Stomach (tissue), 4 donors: Measurements from ENCODE around the gene BPIFB3.

Source experiments
- CTCF ChIP-seq, 7 experiments: fragments of 450-650 bp in 4 of 7; fragments of 200-600 bp in 3 of 7; sonication (generic) in 3 of 7; IDR thresholded peaks; one replicate each; pipeline ENCODE4 v1.5.1; 2016 to 2019; ENCODE audit warnings: antibody characterized with exemption in 7 of 7, control low read depth in 2 of 7, mild to moderate bottlenecking in 1 of 7
- EP300 ChIP-seq: sonication (generic); formaldehyde crosslinking; IDR thresholded peaks from one replicate; pipeline ENCODE4 v1.6.1; 2017; ENCODE audit warnings: antibody characterized with exemption
- POLR2A ChIP-seq, 4 donors: fragments of 450-650 bp; IDR thresholded peaks; one replicate each; pipeline ENCODE4 v1.6.1; 2016; ENCODE audit warnings: antibody characterized with exemption in 4 of 4, control low read depth in 2 of 4, mild to moderate bottlenecking in 1 of 4, moderate library complexity in 1 of 4
- POLR2AphosphoS5 ChIP-seq, 3 donors: sonication (generic); formaldehyde crosslinking; IDR thresholded peaks; one replicate each; pipeline ENCODE4 v1.6.1; 2016; ENCODE audit warnings: antibody characterized with exemption in 3 of 3

- TF ChIP-seq POLR2AphosphoS5 (IDR thresholded peaks at IDR 0.05), result no peak
- no peak for TF ChIP-seq CTCF (IDR thresholded peaks at IDR 0.05)
- TF ChIP-seq POLR2A (IDR thresholded peaks at IDR 0.05), result no peak
- TF ChIP-seq EP300, result no peak
Measured at GRCh38 chr20:33071198-33071597, 17.5 kb downstream of the BPIFB3 start.
